H9 (cell line): ENCODE results near the gene GDNF. TPM values are rescaled to one million over a fixed set of nuclear protein-coding genes. Genes with fewer than 3 reads are reported as not detected.

ENCODE experiments used
- DNase-seq: peaks from one replicate; pipeline ENCODE4 v3.0.0-alpha.2; 2017
- H2AFZ ChIP-seq: one replicate; pipeline ENCODE4 v1.6.1; 2013; ENCODE audit warnings: mild to moderate bottlenecking, low read length, control low read depth, moderate library complexity
- H2AK5ac ChIP-seq: 2 replicates; pipeline ENCODE4 v1.6.1; 2013; ENCODE audit warnings: low read length, control low read depth, mixed read lengths; ENCODE audit not compliant: insufficient read length
- H2BK120ac ChIP-seq: one replicate; pipeline ENCODE4 v1.6.1; 2013; ENCODE audit warnings: low read depth, mild to moderate bottlenecking, low read length, control low read depth, inconsistent platforms; ENCODE audit not compliant: poor library complexity, severe bottlenecking
- H2BK12ac ChIP-seq: 2 replicates; pipeline ENCODE4 v1.6.1; 2013; ENCODE audit warnings: low read length, control low read depth, mixed read lengths, low read depth; ENCODE audit not compliant: insufficient read length
- H2BK15ac ChIP-seq: 2 replicates; pipeline ENCODE4 v1.6.1; 2013; ENCODE audit warnings: low read depth, low read length, control low read depth
- H2BK20ac ChIP-seq: one replicate; pipeline ENCODE4 v1.6.1; 2013; ENCODE audit warnings: low read depth, mild to moderate bottlenecking, low read length, control low read depth, inconsistent platforms; ENCODE audit not compliant: poor library complexity, severe bottlenecking
- H2BK5ac ChIP-seq: 2 replicates; pipeline ENCODE4 v1.6.1; 2013; ENCODE audit warnings: low read length, control low read depth, mixed read lengths; ENCODE audit not compliant: insufficient read length
- H3K14ac ChIP-seq: 2 replicates; pipeline ENCODE4 v1.6.1; 2013; ENCODE audit warnings: low read length, control low read depth; ENCODE audit not compliant: insufficient read depth
- H3K18ac ChIP-seq: 2 replicates; pipeline ENCODE4 v1.6.1; 2013; ENCODE audit warnings: low read depth, mild to moderate bottlenecking, mixed read lengths, low read length, control low read depth; ENCODE audit not compliant: insufficient read length
- H3K23ac ChIP-seq: 2 replicates; pipeline ENCODE4 v1.6.1; 2013; ENCODE audit warnings: low read length, control low read depth, mixed read lengths, low read depth; ENCODE audit not compliant: insufficient read length
- H3K23me2 ChIP-seq: 2 replicates; pipeline ENCODE4 v1.6.1; 2013; ENCODE audit warnings: low read depth, mild to moderate bottlenecking, mixed read lengths, low read length, control low read depth; ENCODE audit not compliant: insufficient read length, poor library complexity, severe bottlenecking
- H3K27ac ChIP-seq: 2 replicates; pipeline ENCODE4 v1.5.1; 2013; ENCODE audit warnings: low read length, control low read depth, mixed read lengths, low read depth; ENCODE audit not compliant: insufficient read length
- H3K27me3 ChIP-seq: 2 replicates; pipeline ENCODE4 v1.6.1; 2013; ENCODE audit warnings: low read length, control low read depth, inconsistent platforms; ENCODE audit not compliant: insufficient read depth
- H3K4ac ChIP-seq: 2 replicates; pipeline ENCODE4 v1.6.1; 2013; ENCODE audit warnings: low read depth, mild to moderate bottlenecking, control low read depth, inconsistent platforms, low read length, moderate library complexity
- H3K4me1 ChIP-seq: 2 replicates; pipeline ENCODE4 v1.6.1; 2013; ENCODE audit warnings: low read length, control low read depth, inconsistent platforms; ENCODE audit not compliant: insufficient read depth
- H3K4me2 ChIP-seq: 2 replicates; pipeline ENCODE4 v1.6.1; 2013; ENCODE audit warnings: low read length, control low read depth, mixed read lengths; ENCODE audit not compliant: insufficient read length, insufficient read depth
- H3K56ac ChIP-seq: 2 replicates; pipeline ENCODE4 v1.6.1; 2013; ENCODE audit warnings: low read depth, mild to moderate bottlenecking, mixed read lengths, low read length, control low read depth; ENCODE audit not compliant: insufficient read length
- H3K79me1 ChIP-seq: 2 replicates; pipeline ENCODE4 v1.6.1; 2013; ENCODE audit warnings: low read depth, mild to moderate bottlenecking, moderate library complexity, low read length, control low read depth, inconsistent platforms; ENCODE audit not compliant: insufficient read depth, poor library complexity, severe bottlenecking
- H3K79me2 ChIP-seq: 2 replicates; pipeline ENCODE4 v1.6.1; 2013; ENCODE audit warnings: low read length, control low read depth, inconsistent platforms; ENCODE audit not compliant: insufficient read depth
- H3K9ac ChIP-seq: 2 replicates; pipeline ENCODE4 v1.6.1; 2013; ENCODE audit warnings: low read length, control low read depth, mixed read lengths; ENCODE audit not compliant: insufficient read length; ENCODE audit errors: extremely low read depth
- H3K9me3 ChIP-seq: one replicate; pipeline ENCODE4 v1.6.1; 2013; ENCODE audit warnings: low read depth, low read length, inconsistent platforms; ENCODE audit not compliant: control insufficient read depth
- H3T11ph ChIP-seq: one replicate; pipeline ENCODE4 v1.6.1; 2013; ENCODE audit warnings: mild to moderate bottlenecking, low read length, control low read depth, inconsistent platforms
- H4K20me1 ChIP-seq: one replicate; pipeline ENCODE4 v1.6.1; 2013; ENCODE audit not compliant: control insufficient read depth, insufficient read length, insufficient read depth
- H4K5ac ChIP-seq: 2 replicates; pipeline ENCODE4 v1.6.1; 2013; ENCODE audit warnings: low read depth, mild to moderate bottlenecking, mixed read lengths, low read length, control low read depth; ENCODE audit not compliant: insufficient read length
- H4K8ac ChIP-seq: replicated peaks from 2 replicates; pipeline ENCODE4 v1.6.1; 2013; ENCODE audit warnings: low read length, control low read depth, mixed read lengths, low read depth; ENCODE audit not compliant: insufficient read length
- H4K91ac ChIP-seq: 2 replicates; pipeline ENCODE4 v1.6.1; 2013; ENCODE audit warnings: low read depth, mild to moderate bottlenecking, moderate library complexity, mixed read lengths, low read length, control low read depth; ENCODE audit not compliant: insufficient read length
- H3K27ac Mint-ChIP-seq, 3 experiments: 2 replicates in 2 of 3; 3 replicates in 1 of 3; pipeline ENCODE4 v1.8.0; 2020 to 2021; ENCODE audit warnings: mixed read lengths in 3 of 3, mild to moderate bottlenecking in 1 of 3, moderate library complexity in 1 of 3
- H3K27me3 Mint-ChIP-seq: 2 replicates; pipeline ENCODE4 v1.8.0; 2021; ENCODE audit warnings: low read depth, mild to moderate bottlenecking, moderate library complexity, mixed read lengths
- H3K36me3 Mint-ChIP-seq, 3 experiments: 2 replicates in 2 of 3; 3 replicates in 1 of 3; pipeline ENCODE4 v1.8.0; 2020 to 2021; ENCODE audit warnings: low read depth in 3 of 3, mixed read lengths in 3 of 3; ENCODE audit not compliant: insufficient read depth in 1 of 3
- H3K4me1 Mint-ChIP-seq, 2 experiments: 2 replicates each; pipeline ENCODE4 v1.8.0; 2020; ENCODE audit warnings: mixed read lengths in 2 of 2
- H3K4me3 Mint-ChIP-seq, 2 experiments: 2 replicates in 1 of 2; 3 replicates in 1 of 2; pipeline ENCODE4 v1.8.0; 2020 to 2021; ENCODE audit warnings: mild to moderate bottlenecking in 2 of 2, mixed read lengths in 2 of 2, moderate library complexity in 1 of 2
- H3K9me3 Mint-ChIP-seq, 2 experiments: 2 replicates in 1 of 2; 3 replicates in 1 of 2; pipeline ENCODE4 v1.8.0; 2020; ENCODE audit warnings: mild to moderate bottlenecking in 2 of 2, mixed read lengths in 2 of 2, moderate library complexity in 1 of 2
- CTCF ChIP-seq: fragments of 200-600 bp; sonication (generic); conservative IDR thresholded peaks from 3 replicates; pipeline ENCODE4 v1.8.0; 2021; ENCODE audit warnings: antibody characterized with exemption, mild to moderate bottlenecking
- WGBS: extraction: QIAGEN DNeasy Blood & Tissue Kit; methylation state at CpG from one replicate; pipeline ENCODE4 v1.1.7; 2013; ENCODE audit warnings: missing lambda C conversion rate, low lambda C conversion rate, mixed read lengths; ENCODE audit not compliant: insufficient read length; ENCODE audit errors: extremely low coverage; 5-methylcytosine and 5-hydroxymethylcytosine counted together
- total RNA-seq: library from RNA; stranded (reverse); gene quantifications from 2 replicates; pipeline ENCODE4 v1.2.1, GENCODE V29; 2021

Gene GDNF
- total RNA-seq, 1 experiment from 2014 or later: not detected

- Histone ChIP-seq H4K5ac (no peak overlapping the region), H3K27ac (no peak overlapping the region), H3K79me2 (no peaks in the 10 kb centered on the region), H3K27me3 (no peaks in the 10 kb centered on the region; the same call in 1 of the 2 replicates), H3K14ac (no peak overlapping the region), H3K18ac (no peak overlapping the region), H3K79me1 (no peaks in the 10 kb centered on the region), H2BK12ac (no peak overlapping the region), H2BK120ac (no peak overlapping the region), H3K9me3 (no peaks in the 10 kb centered on the region), H3T11ph (no peak overlapping the region), H4K8ac (no peak overlapping the region), H3K4me2 (no peak overlapping the region), H3K9ac (no peak overlapping the region), H3K4me1 (no peaks in the 10 kb centered on the region), H3K23me2 (no peaks in the 10 kb centered on the region), H3K23ac (no peak overlapping the region), H2AK5ac (no peak overlapping the region), H3K4ac (no peak overlapping the region), H3K56ac (no peak overlapping the region), H2BK5ac (no peak overlapping the region), H2BK20ac (no peak overlapping the region), H4K20me1 (no peaks in the 10 kb centered on the region), H2AFZ (no peak overlapping the region), H4K91ac (no peak overlapping the region), H2BK15ac (no peak overlapping the region)
- peaks cover 0 to 3% (median 3%) of the 10 kb centered on the region in 3 experiments; a peak in 2 of 7 replicates for H3K36me3 Mint-ChIP-seq
- H3K27me3 Mint-ChIP-seq: peaks cover 2% of the 10 kb centered on the region
- peaks cover 0 to 3% of the 10 kb centered on the region in 2 experiments; a peak in 4 of 5 replicates for H3K9me3 Mint-ChIP-seq
- H3K4me3 Mint-ChIP-seq: no peak overlapping the region
- TF ChIP-seq CTCF: no peak
- no CpG with 5 or more reads among the region's 4 CpGs for WGBS
- no peak for DNase-seq
- H3K27ac Mint-ChIP-seq: no peak overlapping the region
- no peaks in the 10 kb centered on the region for H3K4me1 Mint-ChIP-seq
These were observed 70.7 kb downstream of the GDNF start for GRCh38 chr5:37769108-37769507.
